H1 (cell line): ENCODE measurements around the gene RYR3. TPM values are rescaled to one million over a fixed set of nuclear protein-coding genes. Genes with fewer than 3 reads are reported as not detected.

Experiments used
- ASH2L ChIP-seq: fragments of 200-600, 300-600 bp; sonication (generic); IDR thresholded peaks from one replicate; pipeline ENCODE4 v1.7.1; 2017; ENCODE audit warnings: low read length
- BACH1 ChIP-seq: IDR thresholded peaks from 2 replicates; pipeline ENCODE4 v1.6.1; 2012; ENCODE audit warnings: low read length, improper control_type of control experiment
- BCL11A ChIP-seq, 2 experiments: IDR thresholded peaks; one replicate each; pipeline ENCODE4 v1.6.1; 2011; ENCODE audit warnings: low read depth in 2 of 2, low read length in 2 of 2, mild to moderate bottlenecking in 2 of 2
- BRCA1 ChIP-seq: IDR thresholded peaks from 2 replicates; pipeline ENCODE4 v1.6.1; 2012; ENCODE audit warnings: low read depth, low read length, improper control_type of control experiment
- CBX8 ChIP-seq: fragments of 300-800, 300-1000 bp; sonication (generic); IDR thresholded peaks from 2 replicates; pipeline ENCODE4 v1.7.1; 2016; ENCODE audit warnings: low read depth, low read length, borderline replicate concordance
- CHD1 ChIP-seq: IDR thresholded peaks from 2 replicates; pipeline ENCODE4 v1.6.1; 2012; ENCODE audit warnings: low read depth, low read length, improper control_type of control experiment
- CHD2 ChIP-seq: IDR thresholded peaks from 2 replicates; pipeline ENCODE4 v1.6.1; 2012; ENCODE audit warnings: low read length, improper control_type of control experiment
- CTCF ChIP-seq, 3 experiments: IDR thresholded peaks; 1 replicate in 2 of 3; 2 replicates in 1 of 3; pipeline versions ENCODE4 v1.5.1 to v1.6.1; 2011; ENCODE audit warnings: low read length in 3 of 3, mild to moderate bottlenecking in 3 of 3, inconsistent platforms in 2 of 3, low read depth in 1 of 3, moderate library complexity in 1 of 3; ENCODE audit not compliant: insufficient read depth in 1 of 3; ENCODE audit errors: control extremely low read depth in 1 of 3
- EGR1 ChIP-seq: IDR thresholded peaks from 2 replicates; pipeline ENCODE4 v1.6.1; 2011; ENCODE audit warnings: low read depth, low read length, borderline replicate concordance
- HDAC6 ChIP-seq: IDR thresholded peaks from one replicate; pipeline ENCODE4 v1.7.1; 2012; ENCODE audit warnings: low read depth, mild to moderate bottlenecking, inconsistent platforms, low read length, moderate library complexity
- KDM1A ChIP-seq: fragments of 200-600, 300-600 bp; sonication (generic); IDR thresholded peaks from 2 replicates; pipeline ENCODE4 v1.7.1; 2016; ENCODE audit warnings: mild to moderate bottlenecking, low read length, borderline replicate concordance
- MAFK ChIP-seq: IDR thresholded peaks from 2 replicates; pipeline ENCODE4 v1.6.1; 2012; ENCODE audit warnings: low read depth, mild to moderate bottlenecking, improper control_type of control experiment, low read length
- POLR2AphosphoS5 ChIP-seq: IDR thresholded peaks from 2 replicates; pipeline ENCODE4 v1.6.1; 2011; ENCODE audit warnings: low read depth, low read length
- SIN3A ChIP-seq, 2 experiments: IDR thresholded peaks in 1 of 2; conservative IDR thresholded peaks in 1 of 2; 2 replicates each; pipeline ENCODE4 v1.6.1; 2011 to 2012; ENCODE audit warnings: low read length in 2 of 2, improper control_type of control experiment in 1 of 2, low read depth in 1 of 2, mild to moderate bottlenecking in 1 of 2
- SP2 ChIP-seq: IDR thresholded peaks from 2 replicates; pipeline ENCODE4 v1.6.1; 2012; ENCODE audit warnings: mild to moderate bottlenecking, low read length, inconsistent platforms
- SUZ12 ChIP-seq: fragments of 200-600 bp; sonication (generic); IDR thresholded peaks from 2 replicates; pipeline ENCODE4 v1.6.1; 2012; ENCODE audit warnings: mild to moderate bottlenecking, inconsistent platforms, low read length, moderate library complexity, mixed read lengths
- TAF7 ChIP-seq: optimal IDR thresholded peaks from 2 replicates; pipeline ENCODE3; 2011; ENCODE audit warnings: low read depth, mild to moderate bottlenecking, inconsistent platforms, low read length, moderate library complexity, borderline replicate concordance
- TEAD4 ChIP-seq: IDR thresholded peaks from 2 replicates; pipeline ENCODE4 v1.6.1; 2012; ENCODE audit warnings: low read depth, low read length, inconsistent platforms, mixed read lengths
- YY1 ChIP-seq: IDR thresholded peaks from 2 replicates; pipeline ENCODE4 v1.6.1; 2011; ENCODE audit warnings: low read depth, mild to moderate bottlenecking, low read length
- ZNF274 ChIP-seq: IDR thresholded peaks from 2 replicates; pipeline ENCODE4 v1.7.0; 2012; ENCODE audit warnings: low read length, borderline replicate concordance; ENCODE audit errors: extremely low read depth
- polyA plus RNA-seq, 7 experiments: library from polyadenylated mRNA; depleted of rRNA in 3 of 7; stranded (reverse) in 5 of 7; unstranded in 2 of 7; fragments of >200 nt in 5 of 7; fragments of 200-250 nt in 2 of 7; gene quantifications; 1 replicate in 5 of 7; 2 replicates in 1 of 7; 4 replicates in 1 of 7; pipeline versions ENCODE4 v1.2.1 to v1.2.3, GENCODE V29; 2011 to 2013; ENCODE audit warnings: missing spikeins in 2 of 7, mixed read lengths in 2 of 7
- total RNA-seq: library from RNA; stranded (reverse); fragmentation: NEBNext Ultra II Directional; extraction: Animal tissue kit (Norgen Biotek cat#: 25700); gene quantifications from 2 replicates; pipeline ENCODE4 v1.2.1, GENCODE V29; 2021
- TF ChIP-seq, protein P1 (sequence below): IDR thresholded peaks from 2 replicates; pipeline ENCODE4 v1.6.1; 2011; ENCODE audit warnings: low read length, improper control_type of control experiment

RYR3 gene
- total and polyA plus RNA-seq, 2 of the 8 experiments (the other 6 are each of a cell fraction or from before 2014, with no cell fraction given): 0.33 to 3.4 TPM

GRCh38 chr15:33310481-33311311 lies at the start of gene RYR3 (continued):
- TF ChIP-seq, protein P1, sequence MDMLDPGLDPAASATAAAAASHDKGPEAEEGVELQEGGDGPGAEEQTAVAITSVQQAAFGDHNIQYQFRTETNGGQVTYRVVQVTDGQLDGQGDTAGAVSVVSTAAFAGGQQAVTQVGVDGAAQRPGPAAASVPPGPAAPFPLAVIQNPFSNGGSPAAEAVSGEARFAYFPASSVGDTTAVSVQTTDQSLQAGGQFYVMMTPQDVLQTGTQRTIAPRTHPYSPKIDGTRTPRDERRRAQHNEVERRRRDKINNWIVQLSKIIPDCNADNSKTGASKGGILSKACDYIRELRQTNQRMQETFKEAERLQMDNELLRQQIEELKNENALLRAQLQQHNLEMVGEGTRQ: no peak
- TF ChIP-seq CHD1 (no peak), CTCF (IDR thresholded peaks at IDR 0.05; ENCODE audit: control extremely low read depth in 1 of 3, insufficient read depth in 1 of 3, low read depth in 1 of 3, low read length in 3 of 3) (no peak), SUZ12 (peak; percentile 89), CBX8 (no peak), YY1 (no peak), BACH1 (no peak), ASH2L (peak; percentile 18), BCL11A (IDR thresholded peaks at IDR 0.05; ENCODE audit: low read depth in 2 of 2, low read length in 2 of 2) (no peak), HDAC6 (no peak), SIN3A (conservative IDR thresholded peaks at IDR 0.05 in 1 of 2, IDR thresholded peaks at IDR 0.05 in 1 of 2; ENCODE audit: low read depth in 1 of 2, low read length in 2 of 2) (no peak), EGR1 (peak; percentile 60; the same call in 1 of the 2 replicates), KDM1A (no peak), TEAD4 (no peak), SP2 (no peak), TAF7 (no peak), CHD2 (no peak), POLR2AphosphoS5 (no peak), ZNF274 (no peak), BRCA1 (no peak), MAFK (no peak)
